Stimulated activated CD4-positive, alpha-beta T cell treated with anti-CD3 and anti-CD28 coated beads, Interleukin-15, amount 100 ng/mL, for 1 hour (primary cell): ENCODE results near the gene TBX20.
"Not testable (repeated sequence)": the region's sequence is repeated elsewhere in the genome, so short reads cannot be mapped to it uniquely, and the experiment has no call there.

Source experiments
- DNase-seq, 2 donors: peaks; one replicate each; pipeline ENCODE4 v3.0.0-alpha.2; 2020; ENCODE audit warnings: low read depth in 1 of 2, low spot score in 1 of 2

The TBX20 gene

DNA sequence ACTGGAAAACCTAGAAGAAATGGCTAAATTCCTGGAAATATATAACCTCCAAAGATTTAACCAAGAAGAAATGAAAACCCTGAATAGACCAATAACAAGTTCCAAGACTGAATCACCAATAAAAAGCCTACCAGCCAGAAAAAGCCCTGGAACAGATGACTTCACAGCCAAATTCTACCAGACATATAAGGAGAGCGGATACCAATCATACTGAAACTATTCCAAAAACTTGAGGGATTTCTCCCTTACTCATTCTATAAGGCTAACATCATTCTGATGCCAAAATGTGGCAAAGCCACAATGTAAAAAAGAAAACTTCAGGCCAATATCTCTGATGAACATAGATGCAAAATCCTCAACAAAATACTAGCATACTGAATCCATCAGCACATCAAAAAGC lies 86.7 kb downstream of the TBX20 start:
- not testable (repeated sequence) for DNase-seq

DNA sequence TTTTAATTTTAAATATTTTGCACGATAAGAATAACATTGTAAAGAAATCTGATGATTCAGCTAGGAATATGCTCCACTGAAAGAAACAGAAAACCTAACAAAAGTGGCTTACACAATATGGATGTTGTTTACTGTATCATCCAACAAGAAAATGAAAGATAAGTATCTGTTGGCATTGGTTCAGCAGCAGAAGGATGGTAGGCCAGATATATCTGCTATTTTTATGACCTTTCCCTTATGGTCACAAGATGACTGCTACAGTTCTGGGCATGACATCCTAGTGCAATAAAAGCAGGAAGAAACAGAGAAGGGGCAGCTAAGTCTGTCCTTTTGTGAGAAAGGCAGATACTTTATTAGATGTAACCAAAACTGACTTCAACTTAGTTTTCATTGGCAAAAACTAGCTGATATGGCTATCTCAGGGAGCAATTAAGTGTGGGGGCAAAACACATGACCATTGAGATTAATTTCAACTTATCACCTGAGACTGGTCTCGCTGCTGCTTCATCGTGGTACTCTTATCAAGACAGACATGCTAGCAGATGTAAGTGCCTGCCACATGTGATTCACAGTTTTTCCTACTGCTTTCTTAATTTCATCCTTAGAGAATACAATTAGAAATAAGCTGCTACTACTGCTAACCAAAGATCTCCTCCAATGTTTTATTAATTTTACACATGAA lies 92.7 kb downstream of the TBX20 start:
- not testable (repeated sequence) for DNase-seq
